ENCODE data around the gene SLC16A8. TPM values are rescaled to one million over a fixed set of nuclear protein-coding genes. Genes with fewer than 3 reads are reported as not detected.

The SLC16A8 gene
- total RNA-seq, 1 donor from 2014 or later, result not detected

- no peak overlapping the region for H3K27ac Mint-ChIP-seq
- peaks cover 12% of the 10 kb centered on the region for H3K36me3 Mint-ChIP-seq
- TF ChIP-seq CTCF (conservative IDR thresholded peaks at IDR 0.05), result no peak
- H3K27me3 Mint-ChIP-seq, result no peaks in the 10 kb centered on the region
- no peak for DNase-seq (ENCODE audit: extremely low spot score, unreplicated experiment)
- H3K4me3 Mint-ChIP-seq, result peak overlapping the region; percentile 49
- no peaks in the 10 kb centered on the region for H3K9me3 Mint-ChIP-seq
- H3K4me1 Mint-ChIP-seq (ENCODE audit: unreplicated experiment), result peaks cover 10% of the 10 kb centered on the region
These were observed 13.1 kb upstream of the SLC16A8 start for GRCh38 chr22:38097058-38097457.

GRCh38 chr22:38089474-38089851 is 5.5 kb upstream of the SLC16A8 start:
- Mint-ChIP-seq H3K4me1 (ENCODE audit: unreplicated experiment) (peaks cover 4% of the 10 kb centered on the region), H3K36me3 (peaks cover 8% of the 10 kb centered on the region), H3K4me3 (no peak overlapping the region), H3K27me3 (no peaks in the 10 kb centered on the region), H3K27ac (no peak overlapping the region), H3K9me3 (no peaks in the 10 kb centered on the region)
- no peak for DNase-seq (ENCODE audit: extremely low spot score, unreplicated experiment)
- no peak for TF ChIP-seq CTCF (conservative IDR thresholded peaks at IDR 0.05)

- Mint-ChIP-seq H3K9me3 (no peaks in the 10 kb centered on the region), H3K27ac (no peak overlapping the region), H3K36me3 (peaks cover 7% of the 10 kb centered on the region), H3K27me3 (no peaks in the 10 kb centered on the region), H3K4me3 (no peak overlapping the region), H3K4me1 (ENCODE audit: unreplicated experiment) (peaks cover 4% of the 10 kb centered on the region)
- TF ChIP-seq CTCF (conservative IDR thresholded peaks at IDR 0.05), result no peak
- DNase-seq (ENCODE audit: extremely low spot score, unreplicated experiment), result no peak
These were observed 4.9 kb upstream of the SLC16A8 start for GRCh38 chr22:38088629-38089473.

GRCh38 chr22:38087855-38088254 is 3.9 kb upstream of the SLC16A8 start:
- TF ChIP-seq CTCF (conservative IDR thresholded peaks at IDR 0.05), result no peak
- no peaks in the 10 kb centered on the region for H3K27me3 Mint-ChIP-seq
- H3K4me3 Mint-ChIP-seq, result peak overlapping the region; percentile 22
- no peaks in the 10 kb centered on the region for H3K36me3 Mint-ChIP-seq
- peak overlapping the region; percentile 29 for H3K27ac Mint-ChIP-seq
- no peaks in the 10 kb centered on the region for H3K9me3 Mint-ChIP-seq
- DNase-seq (ENCODE audit: extremely low spot score, unreplicated experiment), result no peak
- H3K4me1 Mint-ChIP-seq (ENCODE audit: unreplicated experiment), result peaks cover 4% of the 10 kb centered on the region

GRCh38 chr22:38086942-38087341 is 3.0 kb upstream of the SLC16A8 start:
- no peak for TF ChIP-seq CTCF (conservative IDR thresholded peaks at IDR 0.05)
- H3K4me1 Mint-ChIP-seq (ENCODE audit: unreplicated experiment), result peaks cover 4% of the 10 kb centered on the region
- H3K27me3 Mint-ChIP-seq, result no peaks in the 10 kb centered on the region
- H3K27ac Mint-ChIP-seq, result no peak overlapping the region
- H3K4me3 Mint-ChIP-seq, result no peak overlapping the region
- DNase-seq (ENCODE audit: extremely low spot score, unreplicated experiment), result no peak
- H3K9me3 Mint-ChIP-seq, result no peaks in the 10 kb centered on the region
- no peaks in the 10 kb centered on the region for H3K36me3 Mint-ChIP-seq
